Posterior cingulate gyrus (tissue), 11 donors: ENCODE results near the gene LRP2.
"Not testable (repeated sequence)": the region's sequence is repeated elsewhere in the genome, so short reads cannot be mapped to it uniquely, and the experiment has no call there.

Experiments used
- DNase-seq, 10 donors: peaks; one replicate each; pipeline versions ENCODE4 v3.0.0 to v3.0.0-alpha.2; 2020 to 2021; ENCODE audit warnings: mixed read lengths in 3 of 10
- intact Hi-C: fragments of 100-400 bp; cut with DNase I; formaldehyde crosslinking; loops from one replicate; pipeline ENCODE4 v1.15.1; 2023

Gene LRP2

GRCh38 chr2:169136885-169137534 is 225.3 kb downstream of the LRP2 start:
- intact Hi-C loops = no loop called here
- no peak for DNase-seq

- intact Hi-C loops, DNase-seq: not testable (repeated sequence)
Measured at GRCh38 chr2:169136428-169136827, 225.9 kb downstream of the LRP2 start.

GRCh38 chr2:169134272-169134671 is 228.1 kb downstream of the LRP2 start:
- not testable (repeated sequence) for DNase-seq
- intact Hi-C loops = loop anchor here (5.0 kb wide), 1 partner anchor 172 kb away; no protein-coding TSS in a partner anchor

- DNase-seq = no peak
- intact Hi-C loops = loop anchor here (5.0 kb wide), 1 partner anchor 170 kb away; no protein-coding TSS in a partner anchor
Measured at GRCh38 chr2:169131587-169132512, 230.5 kb downstream of the LRP2 start.

GRCh38 chr2:169129703-169130243 is 232.6 kb downstream of the LRP2 start:
- intact Hi-C loops = loop anchor here (5.0 kb wide), 1 partner anchor 167 kb away; no protein-coding TSS in a partner anchor
- no peak for DNase-seq

- no peak for DNase-seq
- intact Hi-C loops = no loop called here
Measured at GRCh38 chr2:169119851-169120250, 242.5 kb downstream of the LRP2 start.

- DNase-seq = no peak
- intact Hi-C loops = no loop called here
Measured at GRCh38 chr2:169119123-169119760, 243.1 kb downstream of the LRP2 start.

- DNase-seq = no peak
Measured at GRCh38 chr2:169118060-169118459, 244.3 kb downstream of the LRP2 start.

GRCh38 chr2:169116993-169117392 is 245.3 kb downstream of the LRP2 start:
- intact Hi-C loops = no loop called here
- DNase-seq = no peak

More at GRCh38 chr2:169118060-169118459, 244.3 kb downstream of the LRP2 start:
- intact Hi-C loops = no loop called here

- intact Hi-C loops = no loop called here
- DNase-seq = no peak
Measured at GRCh38 chr2:169116327-169116726, 246.0 kb downstream of the LRP2 start.

GRCh38 chr2:169114056-169114455 is 248.3 kb downstream of the LRP2 start:
- intact Hi-C loops = loop anchor here (5.0 kb wide), 1 partner anchor 283 kb away; no protein-coding TSS in a partner anchor
- no peak for DNase-seq

GRCh38 chr2:169112841-169113240 is 249.5 kb downstream of the LRP2 start:
- intact Hi-C loops = loop anchor here (5.0 kb wide), 1 partner anchor 284 kb away; no protein-coding TSS in a partner anchor
- no peak for DNase-seq

- intact Hi-C loops = loop anchor here (5.0 kb wide), 1 partner anchor 286 kb away; no protein-coding TSS in a partner anchor
- DNase-seq = peak in 1 of 10 donors; percentile 76
Measured at GRCh38 chr2:169110916-169111315, 251.4 kb downstream of the LRP2 start.

GRCh38 chr2:169110419-169110818 is 251.9 kb downstream of the LRP2 start:
- DNase-seq = no peak
- intact Hi-C loops = loop anchor here (5.0 kb wide), 1 partner anchor 287 kb away; no protein-coding TSS in a partner anchor

GRCh38 chr2:169109502-169110409 is 252.6 kb downstream of the LRP2 start:
- peak; percentile 47 to 97 (median 82) for DNase-seq
- intact Hi-C loops = loop anchor here (1.0 to 5.0 kb wide), 2 partner anchors 113 to 288 kb away; no protein-coding TSS in a partner anchor

GRCh38 chr2:169108099-169108884 is 254.0 kb downstream of the LRP2 start:
- intact Hi-C loops = no loop called here
- DNase-seq = no peak

- no peak for DNase-seq
- intact Hi-C loops = no loop called here
Measured at GRCh38 chr2:169107645-169108044, 254.7 kb downstream of the LRP2 start.
